ENCODE data around the gene PNMT.

Gene PNMT

GRCh38 chr17:39669897-39670735 is 1.9 kb downstream of the PNMT start:
- in situ Hi-C loops (cut with MboI; ENCODE audit: low sequenced_read_pairs): no loop called here

- in situ Hi-C loops (cut with MboI; ENCODE audit: low sequenced_read_pairs): no loop called here
Measured at GRCh38 chr17:39670746-39671145, 2.5 kb downstream of the PNMT start.

- in situ Hi-C loops (cut with MboI; ENCODE audit: low sequenced_read_pairs): no loop called here
Measured at GRCh38 chr17:39671651-39672521, 3.6 kb downstream of the PNMT start.

- in situ Hi-C loops (cut with MboI; ENCODE audit: low sequenced_read_pairs): no loop called here
Measured at GRCh38 chr17:39672522-39673334, 4.5 kb downstream of the PNMT start.

- in situ Hi-C loops (cut with MboI; ENCODE audit: low sequenced_read_pairs): no loop called here
Measured at GRCh38 chr17:39673335-39674081, 5.3 kb downstream of the PNMT start.

GRCh38 chr17:39674179-39674578 is 5.9 kb downstream of the PNMT start:
- in situ Hi-C loops (cut with MboI; ENCODE audit: low sequenced_read_pairs): no loop called here

- in situ Hi-C loops (cut with MboI; ENCODE audit: low sequenced_read_pairs): no loop called here
Measured at GRCh38 chr17:39674702-39675389, 6.6 kb downstream of the PNMT start.

- in situ Hi-C loops (cut with MboI; ENCODE audit: low sequenced_read_pairs): no loop called here
Measured at GRCh38 chr17:39675390-39676082, 7.3 kb downstream of the PNMT start.

GRCh38 chr17:39676198-39676819 is 8.1 kb downstream of the PNMT start:
- in situ Hi-C loops (cut with MboI; ENCODE audit: low sequenced_read_pairs): no loop called here

GRCh38 chr17:39677072-39677471 is 8.8 kb downstream of the PNMT start:
- in situ Hi-C loops (cut with MboI; ENCODE audit: low sequenced_read_pairs): no loop called here

- in situ Hi-C loops (cut with MboI; ENCODE audit: low sequenced_read_pairs): no loop called here
Measured at GRCh38 chr17:39677542-39678339, 9.5 kb downstream of the PNMT start.

- in situ Hi-C loops (cut with MboI; ENCODE audit: low sequenced_read_pairs): no loop called here
Measured at GRCh38 chr17:39678340-39679116, 10.3 kb downstream of the PNMT start.

GRCh38 chr17:39679521-39680192 is 11.4 kb downstream of the PNMT start:
- in situ Hi-C loops (cut with MboI; ENCODE audit: low sequenced_read_pairs): no loop called here

GRCh38 chr17:39683295-39683939 is 15.2 kb downstream of the PNMT start:
- in situ Hi-C loops (cut with MboI; ENCODE audit: low sequenced_read_pairs): no loop called here

- in situ Hi-C loops (cut with MboI; ENCODE audit: low sequenced_read_pairs): no loop called here
Measured at GRCh38 chr17:39684369-39685192, 16.3 kb downstream of the PNMT start.

Data from hTERT RPE-1 (cell line).